Astrocyte of the spinal cord (primary cell): Measurements from ENCODE around the gene POLR3GL.
A peak's percentile ranks its signal among the peaks of the same experiment; 100 is the strongest.

ENCODE experiments used
- DNase-seq: peaks from one replicate; pipeline ENCODE4 v3.0.0; 2011; ENCODE audit warnings: low read depth, low spot score
- H3K4me3 ChIP-seq: 2 replicates; pipeline ENCODE4 v1.5.1; 2011; ENCODE audit warnings: low read depth, mild to moderate bottlenecking, low read length, moderate library complexity
- in situ Hi-C: cut with HindIII; loops from 2 replicates; pipeline ENCODE4 v1.10.0; 2017; ENCODE audit warnings: low sequenced_read_pairs
- TF ChIP-seq, protein P1 (sequence below): IDR thresholded peaks from 2 replicates; pipeline ENCODE4 v1.5.1; 2012; ENCODE audit warnings: low read depth, mild to moderate bottlenecking, low read length, inconsistent platforms

Gene POLR3GL

DNA sequence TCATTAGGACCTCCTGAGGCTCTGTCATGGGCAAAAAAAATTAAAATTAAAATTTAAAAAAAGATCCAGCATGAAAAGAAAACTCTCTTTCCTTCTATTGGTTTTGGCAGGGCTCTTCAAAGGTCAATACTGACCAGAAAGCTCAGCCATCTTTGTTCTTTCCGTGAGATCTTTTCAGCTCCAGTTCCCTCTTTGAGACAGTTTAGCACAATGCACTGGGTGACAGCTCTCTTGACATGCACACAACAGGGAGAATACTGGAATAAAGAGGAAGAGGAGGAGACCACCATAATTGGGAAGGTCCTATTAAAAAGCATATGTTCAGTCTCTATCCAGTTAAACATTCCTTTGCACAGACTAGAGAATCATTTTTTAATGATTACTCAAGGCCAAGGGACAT lies 13.0 kb upstream of the POLR3GL start:
- TF ChIP-seq, protein P1, sequence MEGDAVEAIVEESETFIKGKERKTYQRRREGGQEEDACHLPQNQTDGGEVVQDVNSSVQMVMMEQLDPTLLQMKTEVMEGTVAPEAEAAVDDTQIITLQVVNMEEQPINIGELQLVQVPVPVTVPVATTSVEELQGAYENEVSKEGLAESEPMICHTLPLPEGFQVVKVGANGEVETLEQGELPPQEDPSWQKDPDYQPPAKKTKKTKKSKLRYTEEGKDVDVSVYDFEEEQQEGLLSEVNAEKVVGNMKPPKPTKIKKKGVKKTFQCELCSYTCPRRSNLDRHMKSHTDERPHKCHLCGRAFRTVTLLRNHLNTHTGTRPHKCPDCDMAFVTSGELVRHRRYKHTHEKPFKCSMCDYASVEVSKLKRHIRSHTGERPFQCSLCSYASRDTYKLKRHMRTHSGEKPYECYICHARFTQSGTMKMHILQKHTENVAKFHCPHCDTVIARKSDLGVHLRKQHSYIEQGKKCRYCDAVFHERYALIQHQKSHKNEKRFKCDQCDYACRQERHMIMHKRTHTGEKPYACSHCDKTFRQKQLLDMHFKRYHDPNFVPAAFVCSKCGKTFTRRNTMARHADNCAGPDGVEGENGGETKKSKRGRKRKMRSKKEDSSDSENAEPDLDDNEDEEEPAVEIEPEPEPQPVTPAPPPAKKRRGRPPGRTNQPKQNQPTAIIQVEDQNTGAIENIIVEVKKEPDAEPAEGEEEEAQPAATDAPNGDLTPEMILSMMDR, result no peak
- in situ Hi-C loops, result no loop called here
- DNase-seq, result no peak
- H3K4me3 ChIP-seq, result no peak overlapping the region

DNA sequence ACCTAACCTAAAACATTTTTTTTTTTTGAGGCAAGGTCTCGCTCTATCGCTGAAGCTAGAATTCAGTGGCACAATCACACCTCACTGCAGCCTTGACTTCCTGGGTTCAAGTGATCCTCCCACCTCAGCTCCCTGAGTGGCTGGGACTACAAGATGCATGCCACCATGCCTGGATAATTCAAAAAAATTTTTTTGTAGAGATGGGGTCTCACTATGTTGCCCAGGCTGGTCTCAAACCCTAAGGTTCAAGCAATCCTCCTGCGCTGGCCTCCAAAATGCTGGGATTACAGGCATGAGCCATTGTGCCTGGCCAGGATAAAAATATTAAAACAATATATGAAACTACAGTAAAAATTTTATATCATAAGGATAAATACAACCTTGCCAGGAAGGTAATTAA lies 11.6 kb upstream of the POLR3GL start:
- DNase-seq, result no peak
- in situ Hi-C loops, result no loop called here
- no peak overlapping the region for H3K4me3 ChIP-seq
- TF ChIP-seq, protein P1, result no peak

DNA sequence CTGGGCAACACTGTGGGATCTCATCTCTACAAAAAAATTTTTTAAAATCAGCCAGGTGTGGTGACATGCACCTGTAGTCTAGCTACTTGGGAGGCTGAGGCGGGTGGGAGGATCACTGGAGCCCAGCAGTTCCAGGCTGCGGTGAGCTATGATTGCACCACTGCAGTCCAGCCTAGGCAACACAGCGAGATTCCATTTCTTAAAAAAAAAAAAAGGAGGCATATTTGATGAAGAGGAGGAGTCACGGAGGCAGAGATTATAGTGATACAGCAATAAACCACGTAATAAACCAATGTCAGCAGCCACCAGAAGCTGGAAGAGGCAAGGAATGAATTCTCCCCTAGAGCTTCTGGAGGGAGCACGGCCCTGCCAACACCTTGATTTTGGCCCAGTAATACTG lies 10.6 kb upstream of the POLR3GL start:
- TF ChIP-seq, protein P1, result no peak
- no peak overlapping the region for H3K4me3 ChIP-seq
- DNase-seq, result no peak

DNA sequence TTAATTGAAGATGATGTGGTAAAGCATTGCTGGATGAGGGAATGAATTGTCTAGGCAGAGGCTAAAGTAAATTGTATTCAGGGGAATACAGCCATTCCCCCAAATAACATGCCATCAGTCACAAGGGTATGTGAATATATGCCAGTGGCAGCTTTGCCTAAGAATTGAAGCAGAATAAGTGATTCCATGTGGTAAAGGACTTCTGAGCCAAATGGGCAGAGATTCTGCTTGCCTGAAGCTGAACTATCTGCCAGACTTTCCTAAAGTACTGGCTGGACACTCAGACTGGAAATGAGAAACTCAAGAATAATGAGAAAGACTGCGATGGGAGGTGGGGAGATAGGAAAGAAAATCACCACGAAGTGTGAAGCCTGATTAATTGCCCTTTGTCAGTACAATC lies 9.1 kb upstream of the POLR3GL start:
- TF ChIP-seq, protein P1, result no peak
- H3K4me3 ChIP-seq, result peak overlapping the region; percentile 12
- in situ Hi-C loops, result no loop called here
- DNase-seq, result peak; percentile 10

More for the DNA sequence above, 10.6 kb upstream of the POLR3GL start:
- in situ Hi-C loops, result no loop called here

DNA sequence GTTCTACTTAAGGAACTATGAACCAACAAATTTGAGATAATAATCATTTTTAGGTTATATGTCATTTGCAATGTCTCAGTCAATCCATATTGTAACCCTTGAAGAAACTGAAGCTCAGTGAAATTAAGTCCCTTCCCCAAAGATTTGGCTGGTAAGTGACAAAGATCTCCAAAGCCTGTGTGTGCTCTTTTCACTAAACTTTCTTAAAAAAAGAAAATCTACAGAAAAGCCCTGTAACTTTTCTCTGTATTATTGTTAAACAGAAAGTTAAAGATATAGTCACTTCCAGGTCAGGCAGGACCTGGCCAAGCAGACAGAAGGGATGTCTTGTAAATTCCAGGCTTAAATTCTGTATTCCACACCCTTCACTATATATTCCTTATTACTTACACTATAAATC lies 8.1 kb upstream of the POLR3GL start:
- H3K4me3 ChIP-seq, result peak overlapping the region; percentile 70
- in situ Hi-C loops, result no loop called here
- TF ChIP-seq, protein P1, result no peak
- no peak for DNase-seq

DNA sequence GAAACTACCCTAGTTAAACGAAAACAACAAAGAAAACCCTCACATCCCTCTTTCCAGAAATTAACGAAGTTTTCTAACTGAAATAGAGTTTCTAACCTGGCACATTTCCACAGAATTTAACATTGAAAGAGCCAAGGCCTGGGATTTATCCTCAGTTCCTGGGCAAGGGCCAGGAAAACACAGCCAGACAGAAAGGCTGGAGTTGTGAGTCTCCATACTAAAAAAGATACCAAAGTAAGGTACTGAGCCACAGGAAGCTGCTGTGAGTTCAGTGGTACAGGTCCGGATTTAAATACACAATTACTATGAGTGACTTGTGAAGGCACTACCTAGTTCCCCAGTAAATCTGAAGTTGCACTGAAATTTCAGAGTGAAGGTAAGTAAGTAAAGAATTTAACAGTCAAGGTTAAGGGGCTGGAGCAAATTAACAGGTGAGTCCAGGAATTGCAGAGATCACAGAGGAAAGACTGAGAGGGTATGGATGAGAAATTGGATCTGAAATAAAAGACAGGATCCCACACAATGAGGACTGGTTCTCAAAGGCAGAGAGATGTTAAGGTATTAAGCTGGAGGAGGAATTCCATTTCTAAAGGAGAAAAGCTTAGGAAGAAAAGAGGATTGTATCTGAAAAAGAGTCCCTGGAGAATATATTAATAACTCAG lies 7.6 kb upstream of the POLR3GL start:
- DNase-seq, result peak; percentile 47
- H3K4me3 ChIP-seq, result peak overlapping the region; percentile 70
- in situ Hi-C loops, result no loop called here
- TF ChIP-seq, protein P1, result no peak
